H1 (cell line): ENCODE data around the gene CDYL. TPM values are rescaled to one million over a fixed set of nuclear protein-coding genes. Genes with fewer than 3 reads are reported as not detected.

Source experiments
- CTCF ChIA-PET: fragments of 300-600 bp; sonication (Branson Sonifier 250); formaldehyde crosslinking; loops from one replicate; lab custom pipeline; 2021; ENCODE audit not compliant: partially characterized antibody; lab: Charles Lee
- POLR2A ChIA-PET: fragments of 300-600 bp; sonication (Branson Sonifier 250); formaldehyde crosslinking; loops from one replicate; lab custom pipeline; 2021; ENCODE audit warnings: inconsistent platforms; ENCODE audit not compliant: partially characterized antibody; lab: Charles Lee
- DNase-seq, 2 experiments: peaks; one replicate each; pipeline versions ENCODE4 v3.0.0 to v3.0.0-alpha.2; 2010 to 2022; ENCODE audit warnings: low spot score in 2 of 2, low read depth in 1 of 2, mixed read lengths in 1 of 2
- FAIRE-seq: peaks from 2 replicates; lab custom pipeline; 2011; peaks lifted over from hg19 to GRCh38; lab: Jason Lieb, UNC
- H2AFZ ChIP-seq: 2 replicates; pipeline ENCODE4 v1.8.1; 2012; ENCODE audit warnings: low read length, inconsistent platforms
- H2AK5ac ChIP-seq: 2 replicates; pipeline ENCODE4 v1.6.1; 2013; ENCODE audit warnings: low read depth, low read length
- H2BK120ac ChIP-seq: replicated peaks from 2 replicates; pipeline ENCODE3; 2013; ENCODE audit warnings: low read depth, low read length, inconsistent platforms
- H2BK12ac ChIP-seq: 2 replicates; pipeline ENCODE4 v1.6.1; 2013; ENCODE audit warnings: low read depth, low read length
- H2BK15ac ChIP-seq: 2 replicates; pipeline ENCODE4 v1.6.1; 2013; ENCODE audit warnings: low read length
- H2BK20ac ChIP-seq: 2 replicates; pipeline ENCODE4 v1.6.1; 2013; ENCODE audit warnings: low read length
- H2BK5ac ChIP-seq: 2 replicates; pipeline ENCODE4 v1.6.1; 2013; ENCODE audit warnings: low read depth, low read length
- H3K14ac ChIP-seq: 2 replicates; pipeline ENCODE4 v1.6.1; 2013; ENCODE audit warnings: inconsistent platforms; ENCODE audit not compliant: insufficient read length
- H3K18ac ChIP-seq: 2 replicates; pipeline ENCODE4 v1.6.1; 2013; ENCODE audit warnings: low read length; ENCODE audit errors: extremely low read depth
- H3K23ac ChIP-seq: 2 replicates; pipeline ENCODE4 v1.6.1; 2013; ENCODE audit warnings: inconsistent platforms; ENCODE audit not compliant: insufficient read length
- H3K23me2 ChIP-seq: 2 replicates; pipeline ENCODE4 v1.6.1; 2013; ENCODE audit warnings: low read depth, low read length
- H3K27ac ChIP-seq: 2 replicates; pipeline ENCODE4 v1.6.1; 2011; ENCODE audit warnings: low read depth, low read length, inconsistent platforms
- H3K27me3 ChIP-seq, 4 experiments: replicated peaks in 1 of 4; 1 replicate in 1 of 4; 2 replicates in 3 of 4; pipeline versions ENCODE4 v1.6.1 to v1.8.1; 2011 to 2013; ENCODE audit warnings: low read length in 3 of 4, mild to moderate bottlenecking in 3 of 4, inconsistent platforms in 2 of 4, mixed read lengths in 2 of 4, moderate library complexity in 1 of 4; ENCODE audit not compliant: control insufficient read depth in 3 of 4, insufficient read depth in 3 of 4; ENCODE audit errors: extremely low read depth in 1 of 4
- H3K36me3 ChIP-seq, 4 experiments: 2 replicates each; pipeline versions ENCODE4 v1.6.1 to v1.8.1; 2011 to 2013; ENCODE audit warnings: mild to moderate bottlenecking in 4 of 4, low read length in 3 of 4, moderate library complexity in 2 of 4, control low read depth in 1 of 4, inconsistent platforms in 1 of 4; ENCODE audit not compliant: insufficient read depth in 4 of 4, control insufficient read depth in 2 of 4
- H3K4ac ChIP-seq: replicated peaks from 2 replicates; pipeline ENCODE3; 2013; ENCODE audit warnings: low read length, low read depth, mixed read lengths, inconsistent platforms; ENCODE audit not compliant: insufficient read length
- H3K4me1 ChIP-seq, 4 experiments: replicated peaks in 1 of 4; 1 replicate in 1 of 4; 2 replicates in 3 of 4; pipeline versions ENCODE4 v1.6.1 to v1.8.1; 2011 to 2013; ENCODE audit warnings: low read length in 3 of 4, inconsistent platforms in 2 of 4, mixed read lengths in 1 of 4; ENCODE audit not compliant: insufficient read depth in 4 of 4, control insufficient read depth in 3 of 4
- H3K4me2 ChIP-seq, 2 experiments: 2 replicates each; pipeline versions ENCODE4 v1.6.1 to v1.8.1; 2011 to 2013; ENCODE audit warnings: low read depth in 2 of 2, low read length in 2 of 2, control low read depth in 1 of 2, inconsistent platforms in 1 of 2, mild to moderate bottlenecking in 1 of 2; ENCODE audit not compliant: insufficient read depth in 1 of 2
- H3K4me3 ChIP-seq, 4 experiments: fragments of 200-600, 300-600 bp in 1 of 4; sonication (generic), shearing (Covaris generic), sonication (Bioruptor Twin) in 1 of 4; 2 replicates each; pipeline versions ENCODE4 v1.5.1 to v1.8.1; 2011 to 2016; ENCODE audit warnings: low read length in 4 of 4, low read depth in 3 of 4, control low read depth in 2 of 4, inconsistent platforms in 2 of 4, mild to moderate bottlenecking in 2 of 4, mixed read lengths in 1 of 4, moderate library complexity in 1 of 4; ENCODE audit not compliant: insufficient read depth in 2 of 4; ENCODE audit errors: extremely low read depth in 1 of 4
- H3K56ac ChIP-seq: replicated peaks from 2 replicates; pipeline ENCODE3; 2013; ENCODE audit warnings: low read depth, mild to moderate bottlenecking, mixed read lengths, low read length, inconsistent platforms; ENCODE audit not compliant: insufficient read length
- H3K79me1 ChIP-seq: 2 replicates; pipeline ENCODE4 v1.6.1; 2013; ENCODE audit warnings: low read depth, low read length, control low read depth
- H3K79me2 ChIP-seq, 2 experiments: 2 replicates each; pipeline versions ENCODE4 v1.6.1 to v1.8.1; 2012 to 2013; ENCODE audit warnings: low read length in 2 of 2, mild to moderate bottlenecking in 2 of 2, inconsistent platforms in 1 of 2; ENCODE audit not compliant: insufficient read depth in 2 of 2, control insufficient read depth in 1 of 2
- H3K9ac ChIP-seq, 4 experiments: replicated peaks in 1 of 4; 1 replicate in 1 of 4; 2 replicates in 3 of 4; pipeline versions ENCODE4 v1.6.1 to v1.8.1; 2011 to 2013; ENCODE audit warnings: low read depth in 3 of 4, low read length in 3 of 4, control low read depth in 2 of 4, mild to moderate bottlenecking in 2 of 4, moderate library complexity in 2 of 4, inconsistent platforms in 1 of 4; ENCODE audit errors: extremely low read depth in 1 of 4
- H3K9me3 ChIP-seq, 2 experiments: 2 replicates each; pipeline versions ENCODE4 v1.6.1 to v1.8.1; 2012 to 2013; ENCODE audit warnings: mild to moderate bottlenecking in 2 of 2, moderate library complexity in 2 of 2, control low read depth in 1 of 2, inconsistent platforms in 1 of 2, low read depth in 1 of 2, low read length in 1 of 2, mixed read lengths in 1 of 2; ENCODE audit not compliant: insufficient read depth in 2 of 2
- H4K20me1 ChIP-seq, 2 experiments: replicated peaks in 1 of 2; 2 replicates each; pipeline versions ENCODE3 to v1.8.1; 2011 to 2013; ENCODE audit warnings: inconsistent platforms in 2 of 2, low read length in 2 of 2, mild to moderate bottlenecking in 1 of 2; ENCODE audit not compliant: insufficient read depth in 2 of 2, control insufficient read depth in 1 of 2
- H4K5ac ChIP-seq: 2 replicates; pipeline ENCODE4 v1.6.1; 2013; ENCODE audit warnings: low read length, low read depth, mixed read lengths, inconsistent platforms; ENCODE audit not compliant: insufficient read length
- H4K8ac ChIP-seq: 2 replicates; pipeline ENCODE4 v1.8.0; 2013; ENCODE audit warnings: mild to moderate bottlenecking, moderate library complexity, low read length, inconsistent platforms; ENCODE audit not compliant: insufficient read depth; ENCODE audit errors: extremely low read depth
- H4K91ac ChIP-seq: replicated peaks from 2 replicates; pipeline ENCODE3; 2013; ENCODE audit warnings: low read length, mixed read lengths, inconsistent platforms; ENCODE audit not compliant: insufficient read length
- HDAC6 ChIP-seq: IDR thresholded peaks from one replicate; pipeline ENCODE4 v1.7.1; 2012; ENCODE audit warnings: low read depth, mild to moderate bottlenecking, inconsistent platforms, low read length, moderate library complexity
- WGBS, 2 experiments: shearing (Covaris generic) in 1 of 2; methylation state at CpG; one replicate each; pipeline versions ENCODE4 v1.1.6 to v1.1.7; 2013 to 2015; ENCODE audit warnings: low lambda C conversion rate in 2 of 2, mixed read lengths in 2 of 2, inconsistent platforms in 1 of 2, low coverage in 1 of 2, missing lambda C conversion rate in 1 of 2; ENCODE audit not compliant: insufficient replicate concordance in 2 of 2, insufficient coverage in 1 of 2, insufficient read length in 1 of 2; ENCODE audit errors: extremely low coverage in 1 of 2, missing lambda C conversion rate in 1 of 2; 5-methylcytosine and 5-hydroxymethylcytosine counted together
- polyA plus RNA-seq, 7 experiments: library from polyadenylated mRNA; depleted of rRNA in 3 of 7; stranded (reverse) in 5 of 7; unstranded in 2 of 7; fragments of >200 nt in 5 of 7; fragments of 200-250 nt in 2 of 7; gene quantifications; 1 replicate in 5 of 7; 2 replicates in 1 of 7; 4 replicates in 1 of 7; pipeline versions ENCODE4 v1.2.1 to v1.2.3, GENCODE V29; 2011 to 2013; ENCODE audit warnings: missing spikeins in 2 of 7, mixed read lengths in 2 of 7
- total RNA-seq: library from RNA; stranded (reverse); fragmentation: NEBNext Ultra II Directional; extraction: Animal tissue kit (Norgen Biotek cat#: 25700); gene quantifications from 2 replicates; pipeline ENCODE4 v1.2.1, GENCODE V29; 2021
- TF ChIP-seq, protein P1 (sequence below), 3 experiments: IDR thresholded peaks; 1 replicate in 2 of 3; 2 replicates in 1 of 3; pipeline versions ENCODE4 v1.5.1 to v1.6.1; 2011; ENCODE audit warnings: low read length in 3 of 3, mild to moderate bottlenecking in 3 of 3, inconsistent platforms in 2 of 3, low read depth in 1 of 3, moderate library complexity in 1 of 3; ENCODE audit not compliant: insufficient read depth in 1 of 3; ENCODE audit errors: control extremely low read depth in 1 of 3

The CDYL gene
- total and polyA plus RNA-seq, 2 of the 8 experiments (the other 6 are each of a cell fraction or from before 2014, with no cell fraction given) = 56.4 to 119 TPM

DNA sequence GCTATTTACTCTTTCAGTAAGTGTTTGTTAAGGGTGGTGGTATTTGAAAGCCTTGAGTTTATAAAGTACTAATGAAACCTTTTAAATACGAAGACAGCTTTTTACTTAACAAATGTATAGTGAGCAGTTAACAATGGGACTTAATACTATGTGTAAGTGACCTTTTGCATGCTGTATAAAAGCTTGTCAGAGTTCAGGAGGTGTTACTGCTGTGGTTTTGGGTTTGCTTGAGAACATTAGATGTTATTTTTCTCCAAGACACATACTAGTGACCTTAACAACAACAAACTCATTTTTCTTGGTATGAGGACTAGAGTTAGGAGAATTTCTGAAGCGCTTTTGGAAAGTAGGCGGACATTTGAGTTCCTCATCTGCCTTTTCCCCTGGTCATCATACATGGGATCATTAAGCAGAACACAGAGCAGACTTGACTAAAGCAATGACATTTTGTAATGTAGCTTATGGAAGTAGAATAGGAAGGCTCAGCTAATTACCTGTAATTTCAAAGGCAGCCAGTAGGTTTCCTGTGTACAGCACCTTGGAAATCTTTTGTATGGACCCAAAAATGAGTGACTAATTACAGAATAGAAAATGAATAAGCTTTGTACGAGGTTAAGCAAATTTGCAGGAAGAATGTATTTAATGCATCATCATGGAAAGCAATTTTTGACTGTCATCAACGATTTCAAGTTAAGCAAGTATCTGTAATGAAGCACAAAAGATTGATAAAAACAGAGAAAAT is 14.1 kb downstream of the CDYL start:
- Histone ChIP-seq H4K5ac (no peak overlapping the region), H3K4ac (no peak overlapping the region), H3K36me3 (no peaks in the 10 kb centered on the region), H2AK5ac (no peak overlapping the region), H3K23ac (no peak overlapping the region), H2BK12ac (no peak overlapping the region), H3K79me2 (peaks cover 48 to 98% of the 10 kb centered on the region in 2 experiments), H3K79me1 (peaks cover 25% of the 10 kb centered on the region), H3K56ac (no peak overlapping the region), H3K14ac (no peak overlapping the region), H3K9ac (no peak overlapping the region), H3K4me3 (no peak overlapping the region), H2BK120ac (no peak overlapping the region), H3K18ac (no peak overlapping the region), H3K27ac (no peak overlapping the region), H3K9me3 (no peaks in the 10 kb centered on the region), H2BK20ac (no peak overlapping the region), H2BK15ac (no peak overlapping the region), H3K4me2 (no peak overlapping the region), H3K27me3 (no peaks in the 10 kb centered on the region; a peak in 1 of 7 replicates), H4K20me1 (peaks cover 67 to 73% of the 10 kb centered on the region in 2 experiments), H3K23me2 (no peaks in the 10 kb centered on the region; the same call in 1 of the 2 replicates), H2BK5ac (no peak overlapping the region), H4K8ac (no peak overlapping the region), H3K4me1 (peaks cover 9 to 33% (median 26%) of the 10 kb centered on the region in 4 experiments), H2AFZ (no peak overlapping the region), H4K91ac (no peak overlapping the region)
- FAIRE-seq = no peak
- CTCF ChIA-PET = interaction anchor here (0.5 to 3.8 kb wide), 32 partner anchors 9 to 474 kb away, joined by 3 to 45 read pairs (median 4); no protein-coding TSS in a partner anchor
- 77% methylated on average over 5 of the region's 5 CpGs; no CpG with 5 or more reads in 1 of the 2 experiments for WGBS, 2 experiments
- POLR2A ChIA-PET = interaction anchor here (1.0 kb wide), 1 partner anchor 16 kb away, joined by 3 read pairs; no protein-coding TSS in a partner anchor
- no peak for DNase-seq
- TF ChIP-seq, protein P1, sequence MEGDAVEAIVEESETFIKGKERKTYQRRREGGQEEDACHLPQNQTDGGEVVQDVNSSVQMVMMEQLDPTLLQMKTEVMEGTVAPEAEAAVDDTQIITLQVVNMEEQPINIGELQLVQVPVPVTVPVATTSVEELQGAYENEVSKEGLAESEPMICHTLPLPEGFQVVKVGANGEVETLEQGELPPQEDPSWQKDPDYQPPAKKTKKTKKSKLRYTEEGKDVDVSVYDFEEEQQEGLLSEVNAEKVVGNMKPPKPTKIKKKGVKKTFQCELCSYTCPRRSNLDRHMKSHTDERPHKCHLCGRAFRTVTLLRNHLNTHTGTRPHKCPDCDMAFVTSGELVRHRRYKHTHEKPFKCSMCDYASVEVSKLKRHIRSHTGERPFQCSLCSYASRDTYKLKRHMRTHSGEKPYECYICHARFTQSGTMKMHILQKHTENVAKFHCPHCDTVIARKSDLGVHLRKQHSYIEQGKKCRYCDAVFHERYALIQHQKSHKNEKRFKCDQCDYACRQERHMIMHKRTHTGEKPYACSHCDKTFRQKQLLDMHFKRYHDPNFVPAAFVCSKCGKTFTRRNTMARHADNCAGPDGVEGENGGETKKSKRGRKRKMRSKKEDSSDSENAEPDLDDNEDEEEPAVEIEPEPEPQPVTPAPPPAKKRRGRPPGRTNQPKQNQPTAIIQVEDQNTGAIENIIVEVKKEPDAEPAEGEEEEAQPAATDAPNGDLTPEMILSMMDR (IDR thresholded peaks at IDR 0.05; ENCODE audit: control extremely low read depth in 1 of 3, insufficient read depth in 1 of 3, low read depth in 1 of 3, low read length in 3 of 3) = peak in 1 of 3 experiments; percentile 29; a peak in 2 of 4 replicates
- no peak for TF ChIP-seq HDAC6
